Liver (tissue), 9 donors: ENCODE results near the gene FYCO1. TPM values are rescaled to one million over a fixed set of nuclear protein-coding genes. Genes with fewer than 3 reads are reported as not detected.

Source experiments
- DNase-seq: peaks from one replicate; pipeline ENCODE4 v3.0.0-alpha.2; 2017; ENCODE audit warnings: low spot score
- H3K27ac ChIP-seq, 2 donors: one replicate each; pipeline ENCODE4 v1.7.0; 2013; ENCODE audit warnings: inconsistent platforms in 2 of 2, low read length in 2 of 2, control low read depth in 1 of 2, low read depth in 1 of 2, mild to moderate bottlenecking in 1 of 2
- H3K27me3 ChIP-seq, 4 donors: one replicate each; pipeline versions ENCODE4 v1.6.1 to v1.7.0; 2013; ENCODE audit warnings: low read length in 3 of 4, inconsistent platforms in 1 of 4, mild to moderate bottlenecking in 1 of 4, moderate library complexity in 1 of 4; ENCODE audit not compliant: control insufficient read depth in 4 of 4, insufficient read depth in 4 of 4
- H3K36me3 ChIP-seq, 4 donors: one replicate each; pipeline versions ENCODE4 v1.6.1 to v1.7.0; 2013; ENCODE audit warnings: low read length in 3 of 4, mild to moderate bottlenecking in 3 of 4, low read depth in 1 of 4, moderate library complexity in 1 of 4; ENCODE audit not compliant: control insufficient read depth in 4 of 4, insufficient read depth in 3 of 4
- H3K4me1 ChIP-seq, 4 donors: one replicate each; pipeline versions ENCODE4 v1.6.1 to v1.7.0; 2013; ENCODE audit warnings: low read length in 3 of 4, mild to moderate bottlenecking in 3 of 4, moderate library complexity in 1 of 4; ENCODE audit not compliant: control insufficient read depth in 4 of 4, insufficient read depth in 4 of 4
- H3K4me3 ChIP-seq, 3 donors: one replicate each; pipeline versions ENCODE4 v1.6.1 to v1.7.0; 2013; ENCODE audit warnings: low read length in 3 of 3, control low read depth in 1 of 3, low read depth in 1 of 3, mild to moderate bottlenecking in 1 of 3
- H3K9ac ChIP-seq, 2 donors: one replicate each; pipeline ENCODE4 v1.7.0; 2013; ENCODE audit warnings: low read length in 2 of 2, mild to moderate bottlenecking in 2 of 2, moderate library complexity in 2 of 2, control low read depth in 1 of 2, low read depth in 1 of 2
- H3K9me3 ChIP-seq, 4 donors: one replicate each; pipeline versions ENCODE4 v1.6.1 to v1.7.0; 2013; ENCODE audit warnings: low read length in 3 of 4; ENCODE audit not compliant: control insufficient read depth in 4 of 4
- EGR1 ChIP-seq, 2 donors: IDR thresholded peaks; 2 replicates each; pipeline ENCODE4 v1.6.1; 2016 to 2018; ENCODE audit warnings: antibody characterized with exemption in 2 of 2, low read depth in 2 of 2
- FOXA1 ChIP-seq: IDR thresholded peaks from 2 replicates; pipeline ENCODE4 v1.6.1; 2016; ENCODE audit warnings: antibody characterized with exemption
- FOXA2 ChIP-seq: IDR thresholded peaks from 2 replicates; pipeline ENCODE4 v1.6.1; 2016; ENCODE audit warnings: antibody characterized with exemption
- GABPA ChIP-seq, 2 donors: IDR thresholded peaks in 1 of 2; conservative IDR thresholded peaks in 1 of 2; 2 replicates each; pipeline ENCODE4 v1.6.1; 2016; ENCODE audit warnings: antibody characterized with exemption in 2 of 2, mild to moderate bottlenecking in 1 of 2, moderate library complexity in 1 of 2
- HNF4A ChIP-seq, 2 donors: conservative IDR thresholded peaks; 2 replicates each; pipeline ENCODE4 v1.6.1; 2016; ENCODE audit warnings: antibody characterized with exemption in 2 of 2, mild to moderate bottlenecking in 2 of 2
- HNF4G ChIP-seq: IDR thresholded peaks from 2 replicates; pipeline ENCODE4 v1.6.1; 2016; ENCODE audit warnings: antibody characterized with exemption
- JUND ChIP-seq, 2 donors: IDR thresholded peaks; 2 replicates each; pipeline ENCODE4 v1.6.1; 2016; ENCODE audit warnings: antibody characterized with exemption in 2 of 2
- NR2F2 ChIP-seq: IDR thresholded peaks from 2 replicates; pipeline ENCODE4 v1.6.1; 2016; ENCODE audit warnings: antibody characterized with exemption
- RAD21 ChIP-seq, 2 donors: IDR thresholded peaks; 2 replicates each; pipeline ENCODE4 v1.6.1; 2016; ENCODE audit warnings: antibody characterized with exemption in 2 of 2, mild to moderate bottlenecking in 2 of 2
- RXRA ChIP-seq, 2 donors: IDR thresholded peaks; 2 replicates each; pipeline ENCODE4 v1.6.1; 2017 to 2018; ENCODE audit warnings: antibody characterized with exemption in 2 of 2, mild to moderate bottlenecking in 1 of 2
- SP1 ChIP-seq: IDR thresholded peaks from 2 replicates; pipeline ENCODE4 v1.6.1; 2018; ENCODE audit warnings: antibody characterized with exemption, mild to moderate bottlenecking
- TAF1 ChIP-seq: conservative IDR thresholded peaks from 2 replicates; pipeline ENCODE4 v1.6.1; 2016; ENCODE audit warnings: antibody characterized with exemption, mild to moderate bottlenecking
- YY1 ChIP-seq: IDR thresholded peaks from 2 replicates; pipeline ENCODE4 v1.6.1; 2016; ENCODE audit warnings: antibody characterized with exemption, mild to moderate bottlenecking
- WGBS: extraction: QIAGEN DNeasy Blood & Tissue Kit; methylation state at CpG from one replicate; pipeline ENCODE4 v1.1.7; 2013; 5-methylcytosine and 5-hydroxymethylcytosine counted together
- polyA plus RNA-seq, 2 donors: library from polyadenylated mRNA; stranded (reverse) in 1 of 2; unstranded in 1 of 2; fragments of 200-250 nt in 1 of 2; fragments of >200 nt in 1 of 2; fragmentation: Nextera tagmentation in 1 of 2; extraction: Ambion mirVana in 1 of 2; gene quantifications; one replicate each; pipeline versions ENCODE4 v1.2.1 to v1.2.3, GENCODE V29; 2013 to 2015
- total RNA-seq, 2 donors: library from RNA; depleted of rRNA; stranded (reverse); fragments of >200 nt; gene quantifications; one replicate each; pipeline ENCODE4 v1.2.3, GENCODE V29; 2014
- TF ChIP-seq, protein P1 (sequence below): fragments of 150-350 bp; IDR thresholded peaks from 2 replicates; pipeline ENCODE4 v1.5.1; 2017; ENCODE audit warnings: improper control_type of control experiment, low read depth, low read length; ENCODE audit not compliant: missing input control
- TF ChIP-seq, protein P2 (sequence below): IDR thresholded peaks from 2 replicates; pipeline ENCODE4 v1.6.1; 2016; ENCODE audit warnings: antibody characterized with exemption
- TF ChIP-seq, protein P3 (sequence below): IDR thresholded peaks from 2 replicates; pipeline ENCODE4 v1.6.1; 2016; ENCODE audit warnings: antibody characterized with exemption
- TF ChIP-seq, protein P4 (sequence below): IDR thresholded peaks from 2 replicates; pipeline ENCODE4 v1.6.1; 2016; ENCODE audit warnings: antibody characterized with exemption
- donor health status: healthy.
- donor health status: healthy.
- donor health status: healthy.
- donor health status: healthy.
- donor health status: healthy.

The FYCO1 gene
- total and polyA plus RNA-seq, 4 donors: 3.0 to 17.1 (median 10.2) TPM

DNA sequence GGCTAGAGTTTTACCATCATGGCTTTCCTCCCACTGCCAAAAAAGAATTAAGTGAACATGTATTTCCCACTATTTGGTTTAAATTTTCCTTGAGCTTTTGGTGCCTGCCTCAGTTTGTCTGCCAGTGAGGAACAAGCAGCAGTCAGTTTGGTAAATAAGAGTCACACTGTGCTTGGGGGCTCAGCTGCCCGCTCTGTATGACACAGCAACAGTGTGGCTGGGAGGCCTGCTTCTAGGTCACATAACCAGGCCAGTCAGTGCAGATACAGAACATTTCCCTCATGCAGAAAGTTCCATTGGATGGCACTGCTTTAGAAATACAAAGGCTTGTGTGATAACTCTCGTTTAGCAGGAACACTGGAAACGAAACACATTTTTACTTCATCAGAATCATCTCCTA lies 25.7 kb downstream of the FYCO1 start:
- no peaks in the 10 kb centered on the region for H3K9me3 ChIP-seq
- no peak for DNase-seq
- H3K4me3 ChIP-seq: no peak overlapping the region
- H3K27me3 ChIP-seq: no peaks in the 10 kb centered on the region
- no peak overlapping the region for H3K27ac ChIP-seq
- no peak overlapping the region for H3K9ac ChIP-seq
- TF ChIP-seq RXRA (IDR thresholded peaks at IDR 0.05) (no peak), FOXA2 (no peak), HNF4G (no peak), JUND (IDR thresholded peaks at IDR 0.05) (no peak), NR2F2 (no peak), FOXA1 (no peak), YY1 (no peak), EGR1 (IDR thresholded peaks at IDR 0.05; ENCODE audit: low read depth in 2 of 2) (no peak)
- TF ChIP-seq, protein P1, sequence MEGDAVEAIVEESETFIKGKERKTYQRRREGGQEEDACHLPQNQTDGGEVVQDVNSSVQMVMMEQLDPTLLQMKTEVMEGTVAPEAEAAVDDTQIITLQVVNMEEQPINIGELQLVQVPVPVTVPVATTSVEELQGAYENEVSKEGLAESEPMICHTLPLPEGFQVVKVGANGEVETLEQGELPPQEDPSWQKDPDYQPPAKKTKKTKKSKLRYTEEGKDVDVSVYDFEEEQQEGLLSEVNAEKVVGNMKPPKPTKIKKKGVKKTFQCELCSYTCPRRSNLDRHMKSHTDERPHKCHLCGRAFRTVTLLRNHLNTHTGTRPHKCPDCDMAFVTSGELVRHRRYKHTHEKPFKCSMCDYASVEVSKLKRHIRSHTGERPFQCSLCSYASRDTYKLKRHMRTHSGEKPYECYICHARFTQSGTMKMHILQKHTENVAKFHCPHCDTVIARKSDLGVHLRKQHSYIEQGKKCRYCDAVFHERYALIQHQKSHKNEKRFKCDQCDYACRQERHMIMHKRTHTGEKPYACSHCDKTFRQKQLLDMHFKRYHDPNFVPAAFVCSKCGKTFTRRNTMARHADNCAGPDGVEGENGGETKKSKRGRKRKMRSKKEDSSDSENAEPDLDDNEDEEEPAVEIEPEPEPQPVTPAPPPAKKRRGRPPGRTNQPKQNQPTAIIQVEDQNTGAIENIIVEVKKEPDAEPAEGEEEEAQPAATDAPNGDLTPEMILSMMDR: no peak
- TF ChIP-seq, protein P2, sequence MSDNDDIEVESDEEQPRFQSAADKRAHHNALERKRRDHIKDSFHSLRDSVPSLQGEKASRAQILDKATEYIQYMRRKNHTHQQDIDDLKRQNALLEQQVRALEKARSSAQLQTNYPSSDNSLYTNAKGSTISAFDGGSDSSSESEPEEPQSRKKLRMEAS: no peak
- H3K36me3 ChIP-seq: peaks cover 10 to 79% (median 42%) of the 10 kb centered on the region in 4 donors
- 96% methylated on average over 3 of the region's 3 CpGs for WGBS
- H3K4me1 ChIP-seq: no peaks in the 10 kb centered on the region

DNA sequence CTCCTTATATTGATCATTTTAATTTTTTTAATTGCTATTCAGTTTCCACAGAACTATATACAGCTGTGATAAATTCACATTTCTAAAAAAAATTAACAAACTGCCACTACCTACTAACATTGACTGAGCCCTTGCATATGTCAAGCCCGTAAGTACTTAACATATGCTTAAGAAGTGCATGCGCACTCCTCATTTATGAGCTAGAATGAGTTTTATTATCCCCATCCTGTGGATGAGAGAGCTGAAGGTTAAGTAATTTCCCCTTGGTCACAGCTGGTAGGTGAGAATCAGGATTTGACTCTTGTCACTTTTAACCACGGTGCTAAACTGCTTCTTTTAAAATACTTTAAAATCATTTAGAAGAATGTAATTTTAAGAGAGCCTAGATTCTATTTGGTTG lies 26.5 kb downstream of the FYCO1 start:
- no peak for TF ChIP-seq TAF1
- no peak for TF ChIP-seq YY1
- TF ChIP-seq JUND (IDR thresholded peaks at IDR 0.05): no peak
- no peak for TF ChIP-seq GABPA (IDR thresholded peaks at IDR 0.05 in 1 of 2, conservative IDR thresholded peaks at IDR 0.05 in 1 of 2)
- no peak for TF ChIP-seq RAD21 (IDR thresholded peaks at IDR 0.05)
- TF ChIP-seq, protein P3, sequence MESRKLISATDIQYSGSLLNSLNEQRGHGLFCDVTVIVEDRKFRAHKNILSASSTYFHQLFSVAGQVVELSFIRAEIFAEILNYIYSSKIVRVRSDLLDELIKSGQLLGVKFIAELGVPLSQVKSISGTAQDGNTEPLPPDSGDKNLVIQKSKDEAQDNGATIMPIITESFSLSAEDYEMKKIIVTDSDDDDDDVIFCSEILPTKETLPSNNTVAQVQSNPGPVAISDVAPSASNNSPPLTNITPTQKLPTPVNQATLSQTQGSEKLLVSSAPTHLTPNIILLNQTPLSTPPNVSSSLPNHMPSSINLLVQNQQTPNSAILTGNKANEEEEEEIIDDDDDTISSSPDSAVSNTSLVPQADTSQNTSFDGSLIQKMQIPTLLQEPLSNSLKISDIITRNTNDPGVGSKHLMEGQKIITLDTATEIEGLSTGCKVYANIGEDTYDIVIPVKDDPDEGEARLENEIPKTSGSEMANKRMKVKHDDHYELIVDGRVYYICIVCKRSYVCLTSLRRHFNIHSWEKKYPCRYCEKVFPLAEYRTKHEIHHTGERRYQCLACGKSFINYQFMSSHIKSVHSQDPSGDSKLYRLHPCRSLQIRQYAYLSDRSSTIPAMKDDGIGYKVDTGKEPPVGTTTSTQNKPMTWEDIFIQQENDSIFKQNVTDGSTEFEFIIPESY: no peak
- H3K27ac ChIP-seq: no peak overlapping the region
- H3K4me1 ChIP-seq: no peaks in the 10 kb centered on the region
- no peak overlapping the region for H3K9ac ChIP-seq
- H3K27me3 ChIP-seq: no peaks in the 10 kb centered on the region
- 90% methylated on average over 3 of the region's 3 CpGs for WGBS
- no peak for DNase-seq
- no peak overlapping the region for H3K4me3 ChIP-seq
- no peaks in the 10 kb centered on the region for H3K9me3 ChIP-seq
- peaks cover 10 to 78% (median 46%) of the 10 kb centered on the region in 4 donors for H3K36me3 ChIP-seq

DNA sequence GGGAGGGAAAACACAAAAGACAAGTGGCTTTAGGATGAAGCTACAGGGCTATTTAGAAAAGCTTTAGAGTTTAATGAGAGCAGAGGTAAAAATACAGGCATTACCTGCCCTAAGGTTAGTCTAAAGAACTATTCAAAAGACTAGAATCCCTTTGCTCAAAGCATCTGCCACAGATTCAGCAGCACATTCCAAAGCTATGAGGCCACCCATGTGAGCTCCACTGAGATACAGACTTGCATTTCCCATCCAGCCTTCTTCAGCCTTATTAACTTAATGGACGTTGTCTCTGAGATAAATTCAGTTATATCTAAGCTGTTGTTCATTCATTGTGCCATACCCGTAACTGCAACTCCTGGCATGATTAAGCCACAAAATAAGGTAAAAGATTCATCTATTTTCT lies 26.9 kb downstream of the FYCO1 start:
- Histone ChIP-seq H3K9me3 (no peaks in the 10 kb centered on the region), H3K27ac (no peak overlapping the region), H3K9ac (no peak overlapping the region), H3K4me3 (no peak overlapping the region), H3K36me3 (peaks cover 10 to 79% (median 49%) of the 10 kb centered on the region in 4 donors), H3K27me3 (no peaks in the 10 kb centered on the region), H3K4me1 (no peaks in the 10 kb centered on the region)
- 92% methylated on average over 2 of the region's 2 CpGs for WGBS
- no peak for DNase-seq
- TF ChIP-seq SP1: no peak
- TF ChIP-seq HNF4A (conservative IDR thresholded peaks at IDR 0.05): no peak
- TF ChIP-seq, protein P4, sequence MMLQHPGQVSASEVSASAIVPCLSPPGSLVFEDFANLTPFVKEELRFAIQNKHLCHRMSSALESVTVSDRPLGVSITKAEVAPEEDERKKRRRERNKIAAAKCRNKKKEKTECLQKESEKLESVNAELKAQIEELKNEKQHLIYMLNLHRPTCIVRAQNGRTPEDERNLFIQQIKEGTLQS: no peak
- no peak for TF ChIP-seq FOXA1
- TF ChIP-seq RXRA (IDR thresholded peaks at IDR 0.05): no peak
- TF ChIP-seq, protein P2: no peak
- no peak for TF ChIP-seq TAF1
- TF ChIP-seq, protein P3: no peak
- no peak for TF ChIP-seq NR2F2
- TF ChIP-seq JUND (IDR thresholded peaks at IDR 0.05): no peak
- TF ChIP-seq, protein P1: no peak
